Measurements from ENCODE around the gene ERMP1.

DNA sequence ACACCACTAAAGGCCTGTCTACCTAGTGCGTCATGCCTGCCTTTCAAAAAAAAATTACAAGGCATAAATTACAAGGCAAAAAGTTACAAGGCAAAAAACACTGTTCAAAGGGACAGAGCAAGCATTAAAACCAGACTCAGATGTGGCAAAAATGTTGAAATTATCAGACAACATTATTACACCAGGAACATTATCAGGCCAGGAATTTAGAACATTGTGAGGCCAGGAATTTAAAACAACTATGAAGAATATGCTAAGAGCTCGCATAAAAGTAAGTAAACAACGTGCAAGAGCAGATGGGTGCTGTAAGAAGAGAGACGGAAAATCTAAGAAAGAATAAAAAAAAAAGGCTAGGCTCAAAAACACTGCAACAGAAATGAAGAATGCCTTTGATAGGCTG is 39.6 kb upstream of the ERMP1 start:
- TF ChIP-seq, protein P1, sequence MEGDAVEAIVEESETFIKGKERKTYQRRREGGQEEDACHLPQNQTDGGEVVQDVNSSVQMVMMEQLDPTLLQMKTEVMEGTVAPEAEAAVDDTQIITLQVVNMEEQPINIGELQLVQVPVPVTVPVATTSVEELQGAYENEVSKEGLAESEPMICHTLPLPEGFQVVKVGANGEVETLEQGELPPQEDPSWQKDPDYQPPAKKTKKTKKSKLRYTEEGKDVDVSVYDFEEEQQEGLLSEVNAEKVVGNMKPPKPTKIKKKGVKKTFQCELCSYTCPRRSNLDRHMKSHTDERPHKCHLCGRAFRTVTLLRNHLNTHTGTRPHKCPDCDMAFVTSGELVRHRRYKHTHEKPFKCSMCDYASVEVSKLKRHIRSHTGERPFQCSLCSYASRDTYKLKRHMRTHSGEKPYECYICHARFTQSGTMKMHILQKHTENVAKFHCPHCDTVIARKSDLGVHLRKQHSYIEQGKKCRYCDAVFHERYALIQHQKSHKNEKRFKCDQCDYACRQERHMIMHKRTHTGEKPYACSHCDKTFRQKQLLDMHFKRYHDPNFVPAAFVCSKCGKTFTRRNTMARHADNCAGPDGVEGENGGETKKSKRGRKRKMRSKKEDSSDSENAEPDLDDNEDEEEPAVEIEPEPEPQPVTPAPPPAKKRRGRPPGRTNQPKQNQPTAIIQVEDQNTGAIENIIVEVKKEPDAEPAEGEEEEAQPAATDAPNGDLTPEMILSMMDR (IDR thresholded peaks at IDR 0.05): no peak
- TF ChIP-seq POLR2AphosphoS5 (IDR thresholded peaks at IDR 0.05): no peak
- TF ChIP-seq POLR2A (IDR thresholded peaks at IDR 0.05): no peak
- no peak for TF ChIP-seq EP300 (IDR thresholded peaks at IDR 0.05)
